CD4-positive, alpha-beta T cell (primary cell): ENCODE measurements around the gene MSMO1. TPM values are rescaled to one million over a fixed set of nuclear protein-coding genes. Genes with fewer than 3 reads are reported as not detected.

ENCODE experiments used
- ATAC-seq: fragments of 200-7000 bp; cut with Tn5 transposase; one replicate; pipeline ENCODE4 v1.10.0; 2022; ENCODE audit warnings: mild to moderate bottlenecking; ENCODE audit not compliant: poor library complexity
- CTCF ChIA-PET: fragments of 350-600 bp; sonication (Branson Sonifier 250); formaldehyde crosslinking; loops from one replicate; lab custom pipeline; 2021; ENCODE audit warnings: antibody characterized with exemption, inconsistent platforms; lab: Charles Lee
- POLR2A ChIA-PET: fragments of 350-600 bp; sonication (Branson Sonifier 250); formaldehyde crosslinking; loops from one replicate; lab custom pipeline; 2021; ENCODE audit warnings: antibody characterized with exemption, inconsistent platforms; lab: Charles Lee
- DNase-seq, 14 experiments: peaks; one replicate each; pipeline ENCODE4 v3.0.0-alpha.2; 2013 to 2020; ENCODE audit warnings: mixed read lengths in 2 of 14
- H3K27ac ChIP-seq, 2 donors: one replicate each; pipeline versions ENCODE4 v1.5.1 to v1.7.0; 2013; ENCODE audit warnings: low read length in 2 of 2, low read depth in 1 of 2, mild to moderate bottlenecking in 1 of 2
- H3K27me3 ChIP-seq, 2 experiments: 1 replicate in 1 of 2; 2 replicates in 1 of 2; pipeline versions ENCODE4 v1.6.1 to v1.7.0; 2013; ENCODE audit warnings: low read length in 2 of 2, control low read depth in 1 of 2, mild to moderate bottlenecking in 1 of 2, moderate library complexity in 1 of 2; ENCODE audit not compliant: insufficient read depth in 2 of 2, control insufficient read depth in 1 of 2
- H3K36me3 ChIP-seq: one replicate; pipeline ENCODE4 v1.6.1; 2013; ENCODE audit warnings: low read length, control low read depth; ENCODE audit not compliant: insufficient read depth
- H3K4me1 ChIP-seq: one replicate; pipeline ENCODE4 v1.6.1; 2013; ENCODE audit warnings: low read length, control low read depth; ENCODE audit not compliant: insufficient read depth
- H3K4me3 ChIP-seq: one replicate; pipeline ENCODE4 v1.5.1; 2013; ENCODE audit warnings: mild to moderate bottlenecking, low read length, moderate library complexity
- H3K9me3 ChIP-seq, 2 experiments: 1 replicate in 1 of 2; 2 replicates in 1 of 2; pipeline versions ENCODE4 v1.6.1 to v1.7.0; 2013; ENCODE audit warnings: low read length in 2 of 2, mild to moderate bottlenecking in 2 of 2, control low read depth in 1 of 2, moderate library complexity in 1 of 2; ENCODE audit not compliant: control insufficient read depth in 1 of 2, insufficient read depth in 1 of 2
- H3K27ac Mint-ChIP-seq: one replicate; pipeline ENCODE4 v1.8.0; 2020; ENCODE audit warnings: mixed read lengths
- H3K27me3 Mint-ChIP-seq: one replicate; pipeline ENCODE4 v1.8.0; 2021; ENCODE audit warnings: mixed read lengths
- H3K36me3 Mint-ChIP-seq: one replicate; pipeline ENCODE4 v1.8.0; 2021; ENCODE audit warnings: low read depth, mixed read lengths
- H3K4me1 Mint-ChIP-seq: one replicate; pipeline ENCODE4 v1.8.0; 2021; ENCODE audit warnings: low read depth, mixed read lengths
- H3K4me3 Mint-ChIP-seq: one replicate; pipeline ENCODE4 v1.8.0; 2020; ENCODE audit warnings: mild to moderate bottlenecking, mixed read lengths
- H3K9me3 Mint-ChIP-seq: one replicate; pipeline ENCODE4 v1.8.0; 2020; ENCODE audit warnings: mixed read lengths
- CTCF ChIP-seq: fragments of 200-600 bp; IDR thresholded peaks from one replicate; pipeline ENCODE4 v1.8.0; 2022; ENCODE audit warnings: antibody characterized with exemption, mild to moderate bottlenecking
- intact Hi-C, 2 experiments: fragments of 100-400 bp; cut with DNase I in 1 of 2; cut with micrococcal nuclease in 1 of 2; formaldehyde crosslinking; loops; one replicate each; pipeline versions ENCODE4 v1.15.1 to v1.9.0; 2023 to 2025; cut with DNase I, micrococcal nuclease
- total RNA-seq, 174 experiments: library from RNA in 2 of 174; stranded (reverse) in 2 of 174; gene quantifications; one replicate each; pipeline ENCODE4 v1.2.3 and lab custom pipeline; 2021 to 2026

The MSMO1 gene
- total RNA-seq, 2 experiments from 2014 or later = 13.3 to 15.1 TPM

GRCh38 chr4:165302658-165303057 lies 24.8 kb upstream of the MSMO1 start:
- Mint-ChIP-seq H3K4me1 (peaks cover 20% of the 10 kb centered on the region), H3K27me3 (no peaks in the 10 kb centered on the region), H3K4me3 (no peak overlapping the region), H3K36me3 (peaks cover 59% of the 10 kb centered on the region), H3K27ac (no peak overlapping the region), H3K9me3 (no peaks in the 10 kb centered on the region)
- POLR2A ChIA-PET = no interaction called here
- Histone ChIP-seq H3K4me3 (no peak overlapping the region), H3K36me3 (peaks cover 18% of the 10 kb centered on the region), H3K4me1 (no peaks in the 10 kb centered on the region), H3K27ac (no peak overlapping the region), H3K27me3 (no peaks in the 10 kb centered on the region), H3K9me3 (no peaks in the 10 kb centered on the region)
- ATAC-seq (no peak), DNase-seq (no peak)
- intact Hi-C loops = no loop called here
- TF ChIP-seq CTCF = no peak
- CTCF ChIA-PET = no interaction called here

- intact Hi-C loops = no loop called here
- Mint-ChIP-seq H3K9me3 (no peaks in the 10 kb centered on the region), H3K4me3 (no peak overlapping the region), H3K27me3 (no peaks in the 10 kb centered on the region), H3K27ac (no peak overlapping the region), H3K4me1 (peaks cover under 1% of the 10 kb centered on the region), H3K36me3 (peaks cover 69% of the 10 kb centered on the region)
- CTCF ChIA-PET = no interaction called here
- Histone ChIP-seq H3K4me1 (no peaks in the 10 kb centered on the region), H3K9me3 (no peaks in the 10 kb centered on the region), H3K27ac (no peak overlapping the region), H3K4me3 (no peak overlapping the region), H3K36me3 (peaks cover 14% of the 10 kb centered on the region), H3K27me3 (no peaks in the 10 kb centered on the region)
- DNase-seq (no peak), ATAC-seq (no peak)
- no peak for TF ChIP-seq CTCF
- POLR2A ChIA-PET = no interaction called here
Measured at GRCh38 chr4:165308166-165308565, 19.3 kb upstream of the MSMO1 start.

GRCh38 chr4:165308606-165309005 lies 18.9 kb upstream of the MSMO1 start:
- POLR2A ChIA-PET = no interaction called here
- peaks cover 71% of the 10 kb centered on the region for H3K36me3 Mint-ChIP-seq
- Histone ChIP-seq H3K36me3 (peaks cover 14% of the 10 kb centered on the region), H3K4me3 (no peak overlapping the region), H3K9me3 (no peaks in the 10 kb centered on the region), H3K27ac (no peak overlapping the region), H3K27me3 (no peaks in the 10 kb centered on the region), H3K4me1 (no peaks in the 10 kb centered on the region)
- intact Hi-C loops = no loop called here
- H3K4me1 Mint-ChIP-seq = no peaks in the 10 kb centered on the region
- no peak overlapping the region for H3K27ac Mint-ChIP-seq
- no peaks in the 10 kb centered on the region for H3K9me3 Mint-ChIP-seq
- CTCF ChIA-PET = no interaction called here
- no peaks in the 10 kb centered on the region for H3K27me3 Mint-ChIP-seq
- no peak overlapping the region for H3K4me3 Mint-ChIP-seq
- ATAC-seq = no peak
- DNase-seq = no peak
- no peak for TF ChIP-seq CTCF
